CD4-positive, alpha-beta memory T cell (primary cell): Measurements from ENCODE around the gene LRRFIP2. TPM values are rescaled to one million over a fixed set of nuclear protein-coding genes. Genes with fewer than 3 reads are reported as not detected.

Experiments
- CTCF ChIA-PET: fragments of 350-600 bp; sonication (Branson Sonifier 250); formaldehyde crosslinking; loops from one replicate; lab custom pipeline; 2021; ENCODE audit warnings: inconsistent platforms; ENCODE audit not compliant: partially characterized antibody; lab: Charles Lee
- POLR2A ChIA-PET: fragments of 350-600 bp; sonication (Branson Sonifier 250); formaldehyde crosslinking; loops from one replicate; lab custom pipeline; 2021; ENCODE audit not compliant: partially characterized antibody; lab: Charles Lee
- DNase-seq, 5 donors: peaks; one replicate each; pipeline versions ENCODE4 v3.0.0 to v3.0.0-alpha.2; 2020 to 2022; ENCODE audit warnings: mixed read lengths in 1 of 5
- H3K27ac ChIP-seq: one replicate; pipeline ENCODE4 v1.7.0; 2013; ENCODE audit warnings: low read depth, low read length
- H3K27me3 ChIP-seq: 2 replicates; pipeline ENCODE4 v1.7.0; 2013; ENCODE audit warnings: mild to moderate bottlenecking, low read length, moderate library complexity; ENCODE audit not compliant: insufficient read depth
- H3K36me3 ChIP-seq: 2 replicates; pipeline ENCODE4 v1.7.0; 2013; ENCODE audit warnings: mild to moderate bottlenecking, low read length, moderate library complexity; ENCODE audit not compliant: insufficient read depth
- H3K4me1 ChIP-seq: 2 replicates; pipeline ENCODE4 v1.7.0; 2013; ENCODE audit warnings: mild to moderate bottlenecking, low read length, moderate library complexity; ENCODE audit not compliant: insufficient read depth
- H3K4me3 ChIP-seq, 2 donors: one replicate each; pipeline ENCODE4 v1.7.0; 2013; ENCODE audit warnings: low read length in 2 of 2, mild to moderate bottlenecking in 1 of 2
- H3K9me3 ChIP-seq, 2 donors: one replicate each; pipeline ENCODE4 v1.7.0; 2013; ENCODE audit warnings: low read length in 2 of 2, control low read depth in 1 of 2; ENCODE audit not compliant: control insufficient read depth in 1 of 2
- H3K27ac Mint-ChIP-seq, 7 donors: one replicate each; pipeline ENCODE4 v1.8.0; 2020 to 2021; ENCODE audit warnings: mixed read lengths in 7 of 7, mild to moderate bottlenecking in 6 of 7, inconsistent platforms in 3 of 7, moderate library complexity in 3 of 7
- H3K27me3 Mint-ChIP-seq, 2 donors: one replicate each; pipeline ENCODE4 v1.8.0; 2020 to 2021; ENCODE audit warnings: mixed read lengths in 2 of 2
- H3K36me3 Mint-ChIP-seq, 2 donors: one replicate each; pipeline ENCODE4 v1.8.0; 2020 to 2021; ENCODE audit warnings: mixed read lengths in 2 of 2, inconsistent platforms in 1 of 2, mild to moderate bottlenecking in 1 of 2
- H3K4me1 Mint-ChIP-seq, 4 donors: one replicate each; pipeline ENCODE4 v1.8.0; 2020 to 2021; ENCODE audit warnings: mixed read lengths in 4 of 4, mild to moderate bottlenecking in 1 of 4
- H3K4me3 Mint-ChIP-seq, 8 donors: one replicate each; pipeline ENCODE4 v1.8.0; 2020 to 2021; ENCODE audit warnings: mixed read lengths in 8 of 8, mild to moderate bottlenecking in 7 of 8, moderate library complexity in 6 of 8, inconsistent platforms in 3 of 8
- H3K9me3 Mint-ChIP-seq, 8 donors: one replicate each; pipeline ENCODE4 v1.8.0; 2020 to 2021; ENCODE audit warnings: mixed read lengths in 8 of 8, mild to moderate bottlenecking in 5 of 8, inconsistent platforms in 3 of 8, moderate library complexity in 1 of 8
- intact Hi-C: fragments of 100-400 bp; cut with micrococcal nuclease; formaldehyde crosslinking; loops from one replicate; pipeline ENCODE4 v1.15.1; 2023
- polyA plus RNA-seq, 2 donors: library from polyadenylated mRNA; unstranded; fragments of 300-500 nt; fragmentation: Illumina TruSeq; gene quantifications; one replicate each; pipeline ENCODE4 v1.2.3, GENCODE V29; 2021
- total RNA-seq, 2 experiments: library from RNA; stranded (reverse); gene quantifications; one replicate each; pipeline ENCODE4 v1.2.3, GENCODE V29; 2021

Gene LRRFIP2
- total and polyA plus RNA-seq, 4 experiments from 2014 or later, result 8.2 to 29.6 (median 22.0) TPM

DNA sequence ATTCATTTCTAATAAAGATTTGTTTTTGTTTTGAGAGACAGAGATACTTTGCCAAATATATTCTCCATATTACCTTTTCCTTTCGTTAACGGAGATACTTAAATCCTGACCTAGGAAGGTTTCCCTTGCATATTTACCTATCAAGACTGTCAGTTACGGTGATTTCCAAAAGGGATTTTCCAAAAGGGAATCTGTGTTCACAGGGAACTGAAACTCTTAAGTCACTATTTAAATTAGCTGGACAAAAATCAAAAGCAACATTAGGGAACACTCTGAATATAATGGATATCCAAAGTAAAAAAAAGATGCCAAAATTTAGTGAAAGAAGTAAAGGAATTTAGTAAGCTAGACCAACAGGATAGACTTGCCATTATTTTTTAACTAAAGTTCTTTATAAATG lies 576 bp downstream of the LRRFIP2 start:
- Histone ChIP-seq H3K4me1 (peaks cover 36% of the 10 kb centered on the region), H3K36me3 (no peaks in the 10 kb centered on the region), H3K4me3 (no peak overlapping the region), H3K27me3 (no peaks in the 10 kb centered on the region), H3K27ac (no peak overlapping the region), H3K9me3 (no peaks in the 10 kb centered on the region)
- Mint-ChIP-seq H3K27ac (peak overlapping the region in 2 of 7 donors; percentile 18 to 48), H3K27me3 (no peaks in the 10 kb centered on the region), H3K4me3 (peak overlapping the region in 3 of 8 donors; percentile 12 to 53 (median 24)), H3K4me1 (peaks cover 25 to 49% (median 38%) of the 10 kb centered on the region in 4 donors), H3K9me3 (no peaks in the 10 kb centered on the region), H3K36me3 (peaks cover 8 to 21% of the 10 kb centered on the region in 2 donors)
- CTCF ChIA-PET, result interaction anchor here (1.2 kb wide), 1 partner anchor 26 kb away, joined by 3 read pairs; no protein-coding TSS in a partner anchor
- intact Hi-C loops, result no loop called here
- POLR2A ChIA-PET, result no interaction called here
- DNase-seq, result no peak

DNA sequence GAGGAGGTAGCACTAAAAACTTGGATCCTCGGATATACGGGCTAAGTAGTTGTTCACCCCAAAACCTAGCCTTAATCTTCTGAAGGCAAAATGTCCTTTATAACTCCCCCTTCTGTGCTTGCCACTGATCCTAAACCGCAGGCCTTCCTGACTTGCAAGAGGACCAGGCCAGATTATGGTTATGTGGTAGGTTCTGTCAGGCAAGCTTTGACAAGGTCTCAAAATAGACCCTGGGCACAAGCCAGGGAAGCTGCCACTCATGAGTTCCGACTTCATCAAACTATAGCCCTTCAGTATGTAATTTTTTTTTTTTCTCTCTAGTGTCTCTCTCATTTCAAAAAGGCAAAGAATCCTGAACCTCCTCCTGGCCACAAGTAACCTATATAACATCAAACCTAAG lies 3.2 kb downstream of the LRRFIP2 start:
- no peaks in the 10 kb centered on the region for H3K36me3 ChIP-seq
- no peak for DNase-seq
- Mint-ChIP-seq H3K9me3 (no peaks in the 10 kb centered on the region), H3K4me1 (peaks cover 17 to 31% (median 24%) of the 10 kb centered on the region in 4 donors), H3K4me3 (no peak overlapping the region), H3K27me3 (no peaks in the 10 kb centered on the region), H3K27ac (no peak overlapping the region), H3K36me3 (peaks cover 8 to 21% of the 10 kb centered on the region in 2 donors)
- H3K4me1 ChIP-seq, result peaks cover 18% of the 10 kb centered on the region
- intact Hi-C loops, result no loop called here
- POLR2A ChIA-PET, result no interaction called here
- no peaks in the 10 kb centered on the region for H3K9me3 ChIP-seq
- CTCF ChIA-PET, result no interaction called here
- H3K27ac ChIP-seq, result no peak overlapping the region
- no peak overlapping the region for H3K4me3 ChIP-seq
- H3K27me3 ChIP-seq, result no peaks in the 10 kb centered on the region

DNA sequence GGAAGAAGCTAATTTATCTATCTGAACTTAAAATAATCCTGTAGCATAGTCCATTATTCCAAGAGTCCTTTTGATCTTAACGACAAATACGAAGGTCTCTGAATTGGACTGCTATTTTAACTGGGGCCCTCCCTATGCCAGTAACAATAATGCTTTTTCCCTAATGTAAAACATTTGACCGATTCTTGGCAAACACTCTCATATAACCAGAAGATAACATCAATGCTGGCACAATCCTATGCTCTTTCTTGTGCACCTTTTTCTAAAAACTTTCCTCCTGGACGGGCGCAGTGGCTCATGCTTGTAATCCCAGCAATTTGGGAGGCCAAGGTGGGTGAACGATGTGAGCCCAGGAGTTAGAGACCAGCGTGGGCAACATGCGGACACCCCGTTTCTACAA lies 3.9 kb downstream of the LRRFIP2 start:
- intact Hi-C loops, result no loop called here
- Mint-ChIP-seq H3K9me3 (no peaks in the 10 kb centered on the region), H3K4me1 (peaks cover 17 to 31% (median 24%) of the 10 kb centered on the region in 4 donors), H3K4me3 (no peak overlapping the region), H3K36me3 (peaks cover 8 to 20% of the 10 kb centered on the region in 2 donors), H3K27ac (peak overlapping the region in 1 of 7 donors; percentile 43), H3K27me3 (no peaks in the 10 kb centered on the region)
- DNase-seq, result no peak
- peaks cover 18% of the 10 kb centered on the region for H3K4me1 ChIP-seq
- H3K36me3 ChIP-seq, result no peaks in the 10 kb centered on the region
- no peaks in the 10 kb centered on the region for H3K9me3 ChIP-seq
- POLR2A ChIA-PET, result no interaction called here
- H3K4me3 ChIP-seq, result no peak overlapping the region
- no peaks in the 10 kb centered on the region for H3K27me3 ChIP-seq
- H3K27ac ChIP-seq, result no peak overlapping the region
- CTCF ChIA-PET, result no interaction called here

DNA sequence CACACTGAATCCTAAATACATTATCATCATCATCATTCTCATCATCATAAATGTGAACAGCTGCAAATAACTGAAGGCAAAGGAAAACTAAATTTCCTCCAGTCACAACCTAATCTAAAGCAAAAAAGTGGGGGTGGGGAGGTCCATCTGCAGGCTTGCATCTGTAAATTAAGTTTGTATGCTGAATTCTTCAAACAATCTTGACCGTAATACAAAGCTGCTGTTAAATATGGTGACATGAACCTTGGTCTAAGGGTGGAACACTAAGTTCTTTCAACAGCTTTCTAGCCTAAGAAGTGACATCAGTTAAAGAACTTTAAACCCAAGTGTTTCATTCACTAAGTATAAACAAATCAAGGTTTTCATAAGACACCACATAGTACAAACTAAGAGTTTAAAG lies 4.3 kb downstream of the LRRFIP2 start:
- no peak overlapping the region for H3K4me3 ChIP-seq
- peaks cover 14% of the 10 kb centered on the region for H3K4me1 ChIP-seq
- ChIA-PET POLR2A (no interaction called here), CTCF (no interaction called here)
- Mint-ChIP-seq H3K27ac (peak overlapping the region in 2 of 7 donors; percentile 50 to 61), H3K4me1 (peaks cover 14 to 28% (median 20%) of the 10 kb centered on the region in 4 donors), H3K36me3 (peaks cover 8 to 17% of the 10 kb centered on the region in 2 donors), H3K4me3 (no peak overlapping the region), H3K27me3 (no peaks in the 10 kb centered on the region), H3K9me3 (no peaks in the 10 kb centered on the region)
- no peaks in the 10 kb centered on the region for H3K9me3 ChIP-seq
- H3K27ac ChIP-seq, result no peak overlapping the region
- no peaks in the 10 kb centered on the region for H3K27me3 ChIP-seq
- no peaks in the 10 kb centered on the region for H3K36me3 ChIP-seq
- intact Hi-C loops, result no loop called here
- no peak for DNase-seq

- Histone ChIP-seq H3K4me1 (peaks cover 4% of the 10 kb centered on the region), H3K36me3 (no peaks in the 10 kb centered on the region), H3K27me3 (no peaks in the 10 kb centered on the region), H3K9me3 (no peaks in the 10 kb centered on the region), H3K27ac (no peak overlapping the region), H3K4me3 (no peak overlapping the region)
- Mint-ChIP-seq H3K27me3 (no peaks in the 10 kb centered on the region), H3K27ac (no peak overlapping the region), H3K4me1 (peaks cover 9 to 22% (median 12%) of the 10 kb centered on the region in 4 donors), H3K36me3 (peaks cover 8 to 14% of the 10 kb centered on the region in 2 donors), H3K4me3 (no peak overlapping the region), H3K9me3 (no peaks in the 10 kb centered on the region)
- intact Hi-C loops, result no loop called here
- ChIA-PET POLR2A (no interaction called here), CTCF (no interaction called here)
- DNase-seq, result no peak
Observed at GRCh38 chr3:37168896-37169295, 5.5 kb downstream of the LRRFIP2 start.

GRCh38 chr3:37163262-37164015 lies 10.9 kb downstream of the LRRFIP2 start:
- Histone ChIP-seq H3K4me3 (no peak overlapping the region), H3K4me1 (peaks cover 19% of the 10 kb centered on the region), H3K36me3 (no peaks in the 10 kb centered on the region), H3K9me3 (no peaks in the 10 kb centered on the region), H3K27ac (no peak overlapping the region), H3K27me3 (no peaks in the 10 kb centered on the region)
- Mint-ChIP-seq H3K27ac (peak overlapping the region; percentile 48 to 85 (median 77)), H3K36me3 (peaks cover 19 to 20% of the 10 kb centered on the region in 2 donors), H3K4me1 (peaks cover 20 to 26% (median 24%) of the 10 kb centered on the region in 4 donors), H3K4me3 (peak overlapping the region in 3 of 8 donors; percentile 12 to 67 (median 56)), H3K9me3 (no peaks in the 10 kb centered on the region), H3K27me3 (no peaks in the 10 kb centered on the region)
- DNase-seq, result no peak
- ChIA-PET CTCF (interaction anchor here (1.0 to 1.3 kb wide), 3 partner anchors 17 to 50 kb away, joined by 3 to 5 read pairs (median 4); no protein-coding TSS in a partner anchor), POLR2A (no interaction called here)
- intact Hi-C loops, result no loop called here

- Histone ChIP-seq H3K4me1 (peaks cover 19% of the 10 kb centered on the region), H3K27ac (no peak overlapping the region), H3K36me3 (no peaks in the 10 kb centered on the region), H3K4me3 (no peak overlapping the region), H3K27me3 (no peaks in the 10 kb centered on the region), H3K9me3 (no peaks in the 10 kb centered on the region)
- Mint-ChIP-seq H3K4me3 (peak overlapping the region in 3 of 8 donors; percentile 17 to 67 (median 56)), H3K36me3 (peaks cover 20 to 24% of the 10 kb centered on the region in 2 donors), H3K4me1 (peaks cover 22 to 26% (median 23%) of the 10 kb centered on the region in 4 donors), H3K27ac (peak overlapping the region; percentile 48 to 85 (median 73)), H3K27me3 (no peaks in the 10 kb centered on the region), H3K9me3 (no peaks in the 10 kb centered on the region)
- DNase-seq, result no peak
- CTCF ChIA-PET, result interaction anchor here (1.1 to 1.3 kb wide), 2 partner anchors 17 to 50 kb away, joined by 3 to 5 read pairs; no protein-coding TSS in a partner anchor
- intact Hi-C loops, result no loop called here
- POLR2A ChIA-PET, result no interaction called here
Observed at GRCh38 chr3:37162501-37163245, 11.7 kb downstream of the LRRFIP2 start.
